ENCODE results near the gene ZNF341.

Gene ZNF341

GRCh38 chr20:33796907-33797544, 65.2 kb downstream of the ZNF341 start:
- no peak for DNase-seq

- DNase-seq, result no peak
Observed at GRCh38 chr20:33798444-33798843, 66.6 kb downstream of the ZNF341 start.

- no peak for DNase-seq
Observed at GRCh38 chr20:33803921-33804337, 72.1 kb downstream of the ZNF341 start.

GRCh38 chr20:33808388-33808787, 76.6 kb downstream of the ZNF341 start:
- DNase-seq, result no peak

- no peak for DNase-seq
Observed at GRCh38 chr20:33810259-33810658, 78.5 kb downstream of the ZNF341 start.

- DNase-seq, result peak; percentile 98
Observed at GRCh38 chr20:33810885-33811775, 79.3 kb downstream of the ZNF341 start, which contains the start of gene CHMP4B. Gene CHMP4B, plus strand, starts transcription at chr20:33811348. Its CDS starts 121 bp downstream, at chr20:33811469.

- DNase-seq, result no peak
Observed at GRCh38 chr20:33811776-33812151, 80.0 kb downstream of the ZNF341 start.

GRCh38 chr20:33812152-33812849, 80.5 kb downstream of the ZNF341 start:
- no peak for DNase-seq

GRCh38 chr20:33812908-33813462, 81.2 kb downstream of the ZNF341 start:
- DNase-seq, result no peak

- DNase-seq, result no peak
Observed at GRCh38 chr20:33814238-33814712, 82.5 kb downstream of the ZNF341 start.

- DNase-seq, result no peak
Observed at GRCh38 chr20:33815671-33816070, 83.9 kb downstream of the ZNF341 start.

- no peak for DNase-seq
Observed at GRCh38 chr20:33816191-33816590, 84.4 kb downstream of the ZNF341 start.

GRCh38 chr20:33817411-33817810, 85.6 kb downstream of the ZNF341 start:
- no peak for DNase-seq

- DNase-seq, result no peak
Observed at GRCh38 chr20:33819456-33819855, 87.7 kb downstream of the ZNF341 start.

- DNase-seq, result no peak
Observed at GRCh38 chr20:33820362-33820761, 88.6 kb downstream of the ZNF341 start.

- no peak for DNase-seq
Observed at GRCh38 chr20:33821270-33821836, 89.6 kb downstream of the ZNF341 start.

GRCh38 chr20:33822423-33822822, 90.6 kb downstream of the ZNF341 start:
- no peak for DNase-seq

GRCh38 chr20:33822991-33823390, 91.2 kb downstream of the ZNF341 start:
- DNase-seq, result no peak

GRCh38 chr20:33824852-33825251, 93.1 kb downstream of the ZNF341 start:
- no peak for DNase-seq

GRCh38 chr20:33825340-33826269, 93.8 kb downstream of the ZNF341 start:
- DNase-seq, result no peak

GRCh38 chr20:33826270-33826897, 94.6 kb downstream of the ZNF341 start:
- no peak for DNase-seq

Data from NK-92 treated with Interleukin-12 subunit alpha and Interleukin-12 subunit beta, amount 100 ng/mL, for 24 hours (cell line).